GM12878 (cell line): Measurements from ENCODE around the gene FAM222A.

Source experiments
- NFIC ChIP-seq: IDR thresholded peaks from 2 replicates; pipeline ENCODE4 v1.6.1; 2012; ENCODE audit warnings: low read depth, mild to moderate bottlenecking, inconsistent platforms, low read length, moderate library complexity
- POLR2A ChIP-seq: IDR thresholded peaks from 2 replicates; pipeline ENCODE4 v1.6.1; 2011; ENCODE audit warnings: low read depth, mild to moderate bottlenecking, low read length

GRCh38 chr12:109756457-109756856 lies 42.8 kb downstream of the FAM222A start:
- no peak for TF ChIP-seq NFIC
- TF ChIP-seq POLR2A = no peak
